ENCODE results near the gene CD276. TPM values are rescaled to one million over a fixed set of nuclear protein-coding genes. Genes with fewer than 3 reads are reported as not detected.
"Not testable (repeated sequence)": the region's sequence is repeated elsewhere in the genome, so short reads cannot be mapped to it uniquely, and the experiment has no call there.

Gene CD276
- total RNA-seq, 4 donors from 2014 or later = 11.5 to 85.7 (median 30.0) TPM

GRCh38 chr15:73724212-73724611 is 40.0 kb downstream of the CD276 start:
- Histone ChIP-seq H3K9me3 (no peaks in the 10 kb centered on the region), H3K27ac (no peak overlapping the region), H3K4me3 (no peak overlapping the region), H3K36me3 (no peaks in the 10 kb centered on the region), H3K4me1 (no peaks in the 10 kb centered on the region), H3K27me3 (no peaks in the 10 kb centered on the region)
- intact Hi-C loops (cut with DNase I; ENCODE audit: low total_unique reads) = no loop called here
- DNase-seq = no peak
- TF ChIP-seq POLR2A (IDR thresholded peaks at IDR 0.05) (no peak), CTCF (IDR thresholded peaks at IDR 0.05) (no peak)

- no peak for DNase-seq
- H3K4me1 ChIP-seq = no peaks in the 10 kb centered on the region
- H3K27ac ChIP-seq = no peak overlapping the region
- intact Hi-C loops (cut with DNase I; ENCODE audit: low total_unique reads) = no loop called here
- no peaks in the 10 kb centered on the region for H3K9me3 ChIP-seq
- H3K4me3 ChIP-seq = no peak overlapping the region
- H3K36me3 ChIP-seq = no peaks in the 10 kb centered on the region
- H3K27me3 ChIP-seq = no peaks in the 10 kb centered on the region
- TF ChIP-seq POLR2A (IDR thresholded peaks at IDR 0.05) (no peak), CTCF (IDR thresholded peaks at IDR 0.05) (no peak)
Measured at GRCh38 chr15:73727330-73727976, 43.3 kb downstream of the CD276 start.

- H3K27ac ChIP-seq; H3K9me3 ChIP-seq; intact Hi-C loops (cut with DNase I; ENCODE audit: low total_unique reads); H3K4me3 ChIP-seq; H3K4me1 ChIP-seq; DNase-seq; H3K36me3 ChIP-seq; H3K27me3 ChIP-seq: not testable (repeated sequence)
Measured at GRCh38 chr15:73732051-73732450, 47.9 kb downstream of the CD276 start.

- H3K36me3 ChIP-seq = no peaks in the 10 kb centered on the region
- H3K9me3 ChIP-seq = no peaks in the 10 kb centered on the region
- no peak overlapping the region for H3K4me3 ChIP-seq
- no peaks in the 10 kb centered on the region for H3K4me1 ChIP-seq
- DNase-seq = no peak
- no peak for TF ChIP-seq POLR2A (IDR thresholded peaks at IDR 0.05)
- TF ChIP-seq CTCF (IDR thresholded peaks at IDR 0.05) = no peak
- no peak overlapping the region for H3K27ac ChIP-seq
- intact Hi-C loops (cut with DNase I; ENCODE audit: low total_unique reads) = no loop called here
- H3K27me3 ChIP-seq = no peaks in the 10 kb centered on the region
Measured at GRCh38 chr15:73732930-73733329, 48.7 kb downstream of the CD276 start.

GRCh38 chr15:73737535-73737934 is 53.4 kb downstream of the CD276 start:
- no peak overlapping the region for H3K4me3 ChIP-seq
- no peak overlapping the region for H3K27ac ChIP-seq
- DNase-seq = no peak
- no peaks in the 10 kb centered on the region for H3K4me1 ChIP-seq
- intact Hi-C loops (cut with DNase I; ENCODE audit: low total_unique reads) = no loop called here
- H3K36me3 ChIP-seq = no peaks in the 10 kb centered on the region
- H3K27me3 ChIP-seq = no peaks in the 10 kb centered on the region
- TF ChIP-seq POLR2A (IDR thresholded peaks at IDR 0.05) (no peak), CTCF (IDR thresholded peaks at IDR 0.05) (no peak)
- no peaks in the 10 kb centered on the region for H3K9me3 ChIP-seq
